ENCODE measurements around the gene VPS39.

VPS39 gene

DNA sequence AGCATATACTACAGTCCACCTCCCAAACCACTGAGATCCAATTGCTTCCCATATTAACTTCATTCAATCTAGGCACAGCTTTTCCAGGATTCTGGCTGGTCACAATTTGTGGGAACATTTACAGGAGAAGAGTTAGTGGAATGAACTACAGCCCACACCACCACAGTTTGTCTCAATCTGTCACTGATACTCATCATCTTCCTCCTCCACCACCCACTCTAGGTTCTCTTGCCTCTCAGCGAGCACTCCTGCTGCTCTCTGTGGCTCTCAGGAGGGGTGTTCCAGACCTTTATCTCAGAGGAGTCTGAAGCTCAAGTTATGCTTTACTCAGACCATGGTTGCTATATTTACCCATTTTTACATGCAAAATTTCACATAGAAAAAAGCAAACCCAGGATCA, 87.8 kb downstream of the VPS39 start:
- H3K4me3 ChIP-seq (ENCODE audit: control insufficient read depth, low read depth, low read length): no peak overlapping the region
- no peak for DNase-seq (ENCODE audit: low read depth)
- TF ChIP-seq, protein P1, sequence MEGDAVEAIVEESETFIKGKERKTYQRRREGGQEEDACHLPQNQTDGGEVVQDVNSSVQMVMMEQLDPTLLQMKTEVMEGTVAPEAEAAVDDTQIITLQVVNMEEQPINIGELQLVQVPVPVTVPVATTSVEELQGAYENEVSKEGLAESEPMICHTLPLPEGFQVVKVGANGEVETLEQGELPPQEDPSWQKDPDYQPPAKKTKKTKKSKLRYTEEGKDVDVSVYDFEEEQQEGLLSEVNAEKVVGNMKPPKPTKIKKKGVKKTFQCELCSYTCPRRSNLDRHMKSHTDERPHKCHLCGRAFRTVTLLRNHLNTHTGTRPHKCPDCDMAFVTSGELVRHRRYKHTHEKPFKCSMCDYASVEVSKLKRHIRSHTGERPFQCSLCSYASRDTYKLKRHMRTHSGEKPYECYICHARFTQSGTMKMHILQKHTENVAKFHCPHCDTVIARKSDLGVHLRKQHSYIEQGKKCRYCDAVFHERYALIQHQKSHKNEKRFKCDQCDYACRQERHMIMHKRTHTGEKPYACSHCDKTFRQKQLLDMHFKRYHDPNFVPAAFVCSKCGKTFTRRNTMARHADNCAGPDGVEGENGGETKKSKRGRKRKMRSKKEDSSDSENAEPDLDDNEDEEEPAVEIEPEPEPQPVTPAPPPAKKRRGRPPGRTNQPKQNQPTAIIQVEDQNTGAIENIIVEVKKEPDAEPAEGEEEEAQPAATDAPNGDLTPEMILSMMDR (conservative IDR thresholded peaks at IDR 0.05; ENCODE audit: control insufficient read depth, insufficient read depth, low read depth, low read length): no peak

DNA sequence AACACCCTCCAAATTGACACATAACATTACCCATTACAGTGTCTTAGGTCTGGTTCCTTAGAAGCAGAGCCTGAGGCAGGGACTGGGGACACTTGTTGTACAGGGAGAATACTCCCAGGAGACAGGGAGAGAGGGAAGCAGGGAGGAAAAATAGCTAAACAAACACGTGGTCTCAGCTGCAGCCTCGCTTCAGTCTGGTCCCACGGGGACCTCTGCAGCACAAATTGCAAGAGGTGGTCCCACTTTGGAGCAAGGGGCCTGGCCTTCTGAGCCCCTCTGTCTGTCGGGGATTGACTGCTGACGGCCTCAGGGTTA, 88.7 kb downstream of the VPS39 start:
- DNase-seq (ENCODE audit: low read depth): no peak
- no peak overlapping the region for H3K4me3 ChIP-seq (ENCODE audit: control insufficient read depth, low read depth, low read length)
- TF ChIP-seq, protein P1 (conservative IDR thresholded peaks at IDR 0.05; ENCODE audit: control insufficient read depth, insufficient read depth, low read depth, low read length): no peak

DNA sequence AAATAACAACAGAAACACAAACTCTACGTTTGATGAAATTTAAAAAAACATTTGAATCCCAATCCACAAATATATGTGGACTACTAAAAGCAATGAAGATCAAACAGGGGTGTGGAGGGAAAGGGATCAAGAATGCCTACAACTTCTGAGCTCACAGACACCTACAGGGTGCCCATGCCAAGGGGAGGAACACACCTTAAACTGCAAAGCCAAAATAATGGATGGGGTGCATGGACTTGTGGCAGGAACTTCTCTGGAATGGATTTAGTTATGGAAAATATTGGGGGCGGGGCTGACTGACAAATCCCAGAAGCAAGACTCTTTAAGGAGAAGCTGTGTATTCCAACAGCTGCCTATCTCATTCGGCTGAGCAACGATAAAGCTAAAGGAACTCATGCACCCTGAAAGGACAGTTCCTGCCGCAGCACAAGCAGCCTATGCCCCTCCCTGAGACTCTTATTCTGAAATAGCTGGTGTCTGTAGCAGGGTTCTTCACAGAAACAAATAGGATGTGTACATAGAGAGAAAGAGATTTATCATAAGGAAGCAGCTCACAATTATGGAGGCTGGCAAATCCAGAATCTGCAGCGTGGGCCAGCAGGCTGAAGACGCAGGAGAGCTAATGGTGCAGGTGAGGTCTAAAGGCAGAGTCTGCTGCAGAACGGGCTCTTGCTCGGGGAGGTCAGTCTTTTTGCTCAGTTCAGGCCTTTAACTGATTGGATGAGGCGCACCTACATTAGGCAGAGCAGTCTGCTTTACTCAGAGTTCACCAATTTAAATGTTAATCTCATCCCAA, 89.3 kb downstream of the VPS39 start:
- no peak for DNase-seq (ENCODE audit: low read depth)
- H3K4me3 ChIP-seq (ENCODE audit: control insufficient read depth, low read depth, low read length): no peak overlapping the region
- TF ChIP-seq, protein P1 (conservative IDR thresholded peaks at IDR 0.05; ENCODE audit: control insufficient read depth, insufficient read depth, low read depth, low read length): no peak

DNA sequence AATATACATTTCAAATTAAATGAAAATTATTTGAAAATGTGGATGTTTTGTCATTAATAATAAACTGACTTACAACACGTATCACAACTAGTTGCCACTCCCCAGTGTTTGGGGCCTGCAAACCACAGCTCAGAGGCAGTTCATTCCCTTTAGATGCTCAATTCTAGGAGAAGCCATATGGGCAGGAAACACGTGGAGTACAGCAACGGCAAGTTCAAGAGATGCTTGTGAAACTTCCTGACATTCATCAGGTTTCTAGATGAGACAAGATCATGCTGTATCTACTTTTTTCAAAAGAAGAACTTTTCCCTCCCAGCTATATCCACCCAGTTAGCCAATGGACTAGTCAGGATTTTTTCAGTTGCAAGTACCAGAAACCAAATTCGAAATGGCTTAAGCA, 96.2 kb downstream of the VPS39 start:
- peak; percentile 16 for DNase-seq (ENCODE audit: low read depth)
- TF ChIP-seq, protein P1 (conservative IDR thresholded peaks at IDR 0.05; ENCODE audit: control insufficient read depth, insufficient read depth, low read depth, low read length): no peak
- H3K4me3 ChIP-seq (ENCODE audit: control insufficient read depth, low read depth, low read length): no peak overlapping the region

DNA sequence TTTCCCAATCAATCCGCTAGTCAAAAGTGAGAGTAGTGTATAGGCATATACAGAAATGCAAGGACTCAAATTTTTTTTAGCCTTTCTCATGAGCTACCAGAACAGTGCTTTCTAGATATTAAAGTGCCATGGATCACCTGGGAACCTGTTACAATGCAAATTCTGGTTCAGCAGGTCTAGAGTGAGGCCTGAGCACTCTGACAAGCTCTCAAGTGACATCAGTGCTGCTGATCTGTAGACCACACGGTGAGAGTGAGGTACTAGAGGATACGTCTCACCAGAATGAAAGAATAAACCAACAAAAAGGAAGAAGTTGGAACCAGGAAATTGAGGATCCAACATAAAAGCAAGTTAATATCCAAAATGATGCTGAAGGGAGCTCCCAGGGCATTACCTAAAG, 97.7 kb downstream of the VPS39 start:
- no peak overlapping the region for H3K4me3 ChIP-seq (ENCODE audit: control insufficient read depth, low read depth, low read length)
- TF ChIP-seq, protein P1 (conservative IDR thresholded peaks at IDR 0.05; ENCODE audit: control insufficient read depth, insufficient read depth, low read depth, low read length): no peak
- DNase-seq (ENCODE audit: low read depth): no peak

DNA sequence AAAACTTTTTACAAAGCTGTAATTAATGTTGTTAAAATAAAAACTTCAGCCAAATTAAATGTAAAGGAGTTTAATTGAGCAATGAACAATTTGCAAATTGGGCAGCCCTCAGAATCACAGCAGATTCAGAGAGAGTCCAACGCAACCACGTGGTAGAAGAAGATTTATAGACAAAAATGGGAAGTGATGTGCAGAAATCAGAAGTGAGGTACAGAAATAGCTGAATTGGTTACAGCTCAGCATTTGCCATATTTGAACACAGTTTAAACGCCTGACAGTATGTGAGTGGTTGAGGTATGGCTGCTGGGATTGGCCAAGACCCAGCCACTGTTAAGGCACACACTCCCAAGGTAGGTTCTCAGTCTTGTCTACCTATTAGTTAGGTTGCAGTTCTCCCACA, 99.3 kb downstream of the VPS39 start:
- TF ChIP-seq, protein P1 (conservative IDR thresholded peaks at IDR 0.05; ENCODE audit: control insufficient read depth, insufficient read depth, low read depth, low read length): no peak
- DNase-seq (ENCODE audit: low read depth): no peak
- H3K4me3 ChIP-seq (ENCODE audit: control insufficient read depth, low read depth, low read length): no peak overlapping the region

Measured in fibroblast of mammary gland (primary cell).